Skin of body (tissue), 2 donors: ENCODE data around the gene GDNF. TPM values are rescaled to one million over a fixed set of nuclear protein-coding genes. Genes with fewer than 3 reads are reported as not detected.
"Not testable (repeated sequence)": the region's sequence is repeated elsewhere in the genome, so short reads cannot be mapped to it uniquely, and the experiment has no call there.

Experiments used
- DNase-seq: peaks from one replicate; lab custom pipeline; 2025; lab: John Stamatoyannopoulos, UW
- total RNA-seq: library from RNA; depleted of rRNA; stranded (reverse); fragments of >200 nt; gene quantifications from one replicate; pipeline ENCODE4 v1.2.3, GENCODE V29; 2014

Gene GDNF
- total RNA-seq, 1 donor from 2014 or later, result 2.7 TPM

- no peak for DNase-seq
Measured at GRCh38 chr5:37786416-37786815, 53.4 kb downstream of the GDNF start.

DNA sequence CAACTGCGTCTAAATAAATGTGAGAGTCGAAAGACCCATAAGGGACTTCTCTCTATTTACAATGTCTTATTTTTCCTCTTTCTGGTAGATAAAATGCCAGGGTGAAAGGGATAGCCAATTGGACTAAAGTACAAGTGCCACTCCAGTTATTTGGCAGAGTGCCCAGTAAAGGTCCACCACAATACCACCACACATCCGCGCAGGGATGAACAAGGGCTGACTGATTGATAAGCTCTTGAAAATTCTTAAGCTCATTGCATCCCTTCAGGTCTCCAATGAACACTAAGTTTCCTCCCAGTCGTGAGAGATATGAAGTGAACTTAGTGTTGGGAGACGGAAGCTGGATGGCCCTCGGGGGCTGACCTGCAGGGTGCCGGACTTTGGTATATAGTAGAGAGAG is 58.4 kb downstream of the GDNF start:
- not testable (repeated sequence) for DNase-seq

GRCh38 chr5:37777432-37778130 is 62.3 kb downstream of the GDNF start:
- no peak for DNase-seq

- peak; percentile 69 for DNase-seq
Measured at GRCh38 chr5:37776826-37777225, 63.0 kb downstream of the GDNF start.

GRCh38 chr5:37774912-37775483 is 64.8 kb downstream of the GDNF start:
- no peak for DNase-seq

- no peak for DNase-seq
Measured at GRCh38 chr5:37773809-37774208, 66.0 kb downstream of the GDNF start.

DNA sequence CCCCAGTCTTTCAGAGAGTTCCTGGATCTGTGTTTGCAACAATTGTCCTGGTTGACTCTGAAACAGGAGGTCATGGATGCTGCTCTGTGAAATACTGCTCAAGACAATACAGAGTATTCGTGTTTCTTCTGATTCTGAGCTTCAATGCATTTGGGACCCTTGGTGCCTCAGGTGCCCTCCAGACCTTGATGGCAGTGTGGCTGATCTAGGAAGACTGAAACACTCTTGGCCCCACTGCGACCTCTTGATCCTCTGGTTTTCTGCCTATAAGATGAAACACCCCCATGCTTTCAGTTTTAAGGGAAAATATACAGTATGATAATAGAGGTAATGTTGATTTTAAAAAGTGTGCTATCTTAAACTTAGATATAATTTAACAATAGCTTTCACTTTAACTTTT is 67.6 kb downstream of the GDNF start:
- no peak for DNase-seq

DNA sequence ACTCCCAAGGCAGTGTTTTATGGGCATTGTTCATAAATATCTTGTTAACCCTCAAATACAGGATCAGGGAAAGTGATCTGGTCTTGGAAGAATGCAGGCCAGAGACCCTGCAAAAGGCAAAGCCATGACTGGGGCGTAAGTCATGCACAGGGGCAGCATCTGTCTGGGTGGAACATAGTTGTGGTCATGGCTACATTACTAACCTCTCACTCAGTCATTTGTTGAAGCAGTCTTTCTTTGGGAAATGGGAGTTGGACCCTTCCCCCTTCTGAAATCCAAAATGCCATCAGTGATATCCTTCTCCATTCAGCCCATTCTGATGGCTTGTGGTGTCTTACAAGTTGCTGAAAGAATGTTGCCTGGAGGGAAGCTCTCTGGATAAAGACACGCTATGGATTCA is 68.1 kb downstream of the GDNF start:
- DNase-seq, result peak; percentile 37

DNA sequence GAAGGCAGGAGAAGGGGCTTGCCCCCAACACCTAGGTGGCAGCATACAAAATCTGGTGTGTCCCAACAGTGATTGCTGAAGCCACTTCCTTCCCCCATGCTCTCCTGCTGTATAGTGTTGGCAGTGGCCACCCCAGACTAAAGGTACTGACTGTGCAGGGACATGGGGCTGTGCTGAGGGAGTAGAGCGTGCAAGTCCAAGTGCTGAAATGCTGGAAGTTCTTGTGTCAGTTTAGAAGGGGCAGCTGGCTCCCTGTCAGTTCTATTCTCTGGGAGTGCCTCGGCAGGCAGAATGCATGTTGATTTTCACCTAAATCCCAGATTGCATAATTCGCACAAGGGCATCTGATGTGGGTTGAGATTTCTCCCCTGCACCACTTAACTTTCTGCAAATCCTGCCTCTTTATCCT is 68.6 kb downstream of the GDNF start:
- no peak for DNase-seq

GRCh38 chr5:37770786-37771185 is 69.1 kb downstream of the GDNF start:
- no peak for DNase-seq

- DNase-seq, result no peak
Measured at GRCh38 chr5:37769840-37770239, 70.0 kb downstream of the GDNF start.

DNA sequence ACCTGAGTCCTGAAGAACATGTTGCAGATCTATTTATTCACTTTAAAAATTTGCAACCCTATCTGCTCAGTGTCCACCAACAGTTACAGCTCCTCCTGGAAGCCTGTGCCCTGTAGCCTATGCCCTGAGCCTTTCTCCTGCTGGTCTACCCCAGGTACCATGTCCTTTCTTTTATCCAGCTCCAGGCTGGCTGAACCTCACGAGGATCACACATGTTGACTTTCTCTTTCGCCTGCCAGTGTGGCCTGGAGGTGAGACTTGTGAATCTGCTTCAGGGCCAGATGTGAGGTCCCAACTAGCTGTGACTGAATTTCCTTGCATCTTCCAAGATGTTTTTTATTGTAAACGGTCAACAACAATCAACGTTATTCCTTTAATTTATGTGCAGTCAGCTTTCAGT is 70.7 kb downstream of the GDNF start:
- DNase-seq, result no peak

- DNase-seq, result no peak
Measured at GRCh38 chr5:37768371-37768770, 71.5 kb downstream of the GDNF start.

- no peak for DNase-seq
Measured at GRCh38 chr5:37767961-37768360, 71.9 kb downstream of the GDNF start.

DNA sequence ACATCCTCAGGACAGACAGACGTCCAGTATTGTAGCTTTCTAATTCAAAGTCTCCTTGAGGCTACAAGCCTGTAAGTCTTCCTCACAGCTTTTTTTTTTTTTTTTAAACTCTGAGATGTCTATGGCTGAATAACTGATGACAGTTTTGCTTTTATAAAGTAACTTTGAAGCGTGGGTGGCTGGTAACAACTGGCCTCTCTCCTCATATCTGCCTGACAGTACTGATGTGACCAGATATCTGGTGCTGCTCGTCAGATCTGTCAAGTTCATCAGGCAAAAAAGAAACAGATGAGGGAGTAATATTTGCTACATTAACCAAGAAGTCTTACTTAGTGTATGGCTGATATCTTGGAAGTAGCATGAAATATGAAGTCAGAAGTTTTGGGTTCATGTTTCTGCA is 72.6 kb downstream of the GDNF start:
- DNase-seq, result no peak
